Measurements from ENCODE around the gene PANK1.

The PANK1 gene

GRCh38 chr10:89615112-89615511 is 29.9 kb downstream of the PANK1 start:
- DNase-seq: no peak

- DNase-seq: no peak
Measured at GRCh38 chr10:89613582-89613981, 31.5 kb downstream of the PANK1 start.

GRCh38 chr10:89611282-89611681 is 33.8 kb downstream of the PANK1 start:
- no peak for DNase-seq

GRCh38 chr10:89609833-89610346 is 35.2 kb downstream of the PANK1 start:
- DNase-seq: no peak

- DNase-seq: no peak
Measured at GRCh38 chr10:89604200-89604599, 40.8 kb downstream of the PANK1 start.

- no peak for DNase-seq
Measured at GRCh38 chr10:89602919-89603318, 42.1 kb downstream of the PANK1 start.

- DNase-seq: no peak
Measured at GRCh38 chr10:89601728-89602361, 43.2 kb downstream of the PANK1 start.

- DNase-seq: no peak
Measured at GRCh38 chr10:89600041-89600440, 45.0 kb downstream of the PANK1 start.

- DNase-seq: no peak
Measured at GRCh38 chr10:89593043-89593442, 52.0 kb downstream of the PANK1 start.

- no peak for DNase-seq
Measured at GRCh38 chr10:89592539-89592938, 52.5 kb downstream of the PANK1 start.

- DNase-seq: no peak
Measured at GRCh38 chr10:89591796-89592271, 53.2 kb downstream of the PANK1 start.

- DNase-seq: no peak
Measured at GRCh38 chr10:89591111-89591795, 53.8 kb downstream of the PANK1 start.

GRCh38 chr10:89590326-89590725 is 54.7 kb downstream of the PANK1 start:
- DNase-seq: no peak

- no peak for DNase-seq
Measured at GRCh38 chr10:89589101-89589720, 55.8 kb downstream of the PANK1 start.

GRCh38 chr10:89588671-89589070 is 56.4 kb downstream of the PANK1 start:
- DNase-seq: no peak

GRCh38 chr10:89582022-89582421 is 63.0 kb downstream of the PANK1 start:
- no peak for DNase-seq

- no peak for DNase-seq
Measured at GRCh38 chr10:89580243-89580642, 64.8 kb downstream of the PANK1 start.

GRCh38 chr10:89576696-89577095 is 68.3 kb downstream of the PANK1 start:
- DNase-seq: no peak

GRCh38 chr10:89576022-89576421 is 69.0 kb downstream of the PANK1 start:
- no peak for DNase-seq

GRCh38 chr10:89575031-89575430 is 70.0 kb downstream of the PANK1 start:
- DNase-seq: no peak

- DNase-seq: no peak
Measured at GRCh38 chr10:89574368-89574767, 70.7 kb downstream of the PANK1 start.

GRCh38 chr10:89567576-89568245 is 77.3 kb downstream of the PANK1 start:
- DNase-seq: no peak

GRCh38 chr10:89566992-89567391 is 78.0 kb downstream of the PANK1 start:
- DNase-seq: no peak
